Fibroblast of the conjunctiva (primary cell): Measurements from ENCODE around the gene DBP.
A peak's percentile ranks its signal among the peaks of the same experiment; 100 is the strongest.

ENCODE experiments used
- DNase-seq: peaks from one replicate; pipeline ENCODE4 v3.0.0-alpha.2; 2010; ENCODE audit warnings: low read depth

DBP gene

DNA sequence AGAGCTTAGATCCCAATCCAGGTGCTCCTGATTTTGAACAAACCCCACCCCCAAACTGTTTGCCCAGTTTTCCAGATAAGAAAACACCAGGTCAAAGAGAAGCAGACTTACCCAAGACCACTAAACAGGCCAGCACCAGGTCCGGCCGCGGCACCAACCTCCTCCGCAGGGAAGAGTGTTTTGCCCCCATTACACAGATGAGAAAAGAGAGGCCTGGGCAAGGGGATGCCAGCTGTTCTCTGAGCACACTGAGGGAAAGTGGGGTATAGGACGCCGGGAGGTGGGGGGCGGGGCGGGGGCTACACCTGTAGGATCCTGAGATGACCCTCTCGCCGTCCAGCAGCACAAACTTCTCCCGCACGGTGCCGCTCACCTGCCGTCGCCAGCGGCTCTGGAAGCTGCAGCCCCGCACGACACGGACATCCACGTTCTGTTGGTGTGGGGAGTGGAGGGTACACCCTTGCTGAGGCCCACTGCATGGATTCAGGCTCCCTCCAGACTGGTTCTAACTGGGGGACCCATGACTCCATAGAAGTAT lies 27.5 kb downstream of the DBP start:
- DNase-seq, result no peak

DNA sequence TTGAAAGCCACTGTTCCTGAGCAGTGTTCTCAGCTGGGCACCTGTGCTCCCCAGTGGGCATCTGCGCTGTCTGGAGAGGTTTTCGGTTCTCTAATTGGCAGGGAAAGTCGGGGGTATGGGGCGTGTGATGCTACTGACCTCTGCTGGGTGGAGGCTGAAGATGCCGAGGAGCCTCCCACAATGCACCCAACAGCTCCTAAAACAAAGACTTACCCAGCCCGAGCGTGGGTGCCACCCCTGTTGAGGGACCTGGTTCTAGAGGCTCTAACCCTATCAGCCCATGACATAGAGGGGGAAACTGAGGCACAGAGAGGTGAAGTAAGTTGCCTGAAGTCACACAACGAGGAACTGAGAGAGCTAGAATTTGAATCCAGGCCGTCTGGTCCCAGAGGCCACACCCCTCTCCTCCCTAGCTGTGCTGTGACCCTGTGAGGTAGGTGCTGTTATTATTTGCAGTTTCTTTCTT lies 28.3 kb downstream of the DBP start:
- no peak for DNase-seq

DNA sequence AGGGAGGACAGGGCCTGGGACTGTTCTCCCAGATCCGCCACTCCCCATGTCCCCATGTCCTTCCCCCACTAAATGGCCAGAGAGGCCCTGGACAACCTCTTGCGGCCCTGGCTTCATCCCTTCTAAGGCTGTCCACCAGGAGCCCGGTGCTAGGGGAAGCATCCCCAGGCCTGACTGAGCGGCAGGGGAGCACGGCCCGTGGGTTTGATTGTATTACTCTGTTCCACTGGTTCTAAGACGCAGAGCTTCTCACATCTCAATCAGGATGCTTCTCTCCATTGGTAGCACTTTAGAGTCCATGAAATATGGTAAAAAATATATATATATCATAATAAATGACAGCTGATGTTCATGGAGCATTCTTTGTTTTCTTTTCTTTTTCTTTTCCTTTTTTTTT lies 29.8 kb downstream of the DBP start:
- no peak for DNase-seq

DNA sequence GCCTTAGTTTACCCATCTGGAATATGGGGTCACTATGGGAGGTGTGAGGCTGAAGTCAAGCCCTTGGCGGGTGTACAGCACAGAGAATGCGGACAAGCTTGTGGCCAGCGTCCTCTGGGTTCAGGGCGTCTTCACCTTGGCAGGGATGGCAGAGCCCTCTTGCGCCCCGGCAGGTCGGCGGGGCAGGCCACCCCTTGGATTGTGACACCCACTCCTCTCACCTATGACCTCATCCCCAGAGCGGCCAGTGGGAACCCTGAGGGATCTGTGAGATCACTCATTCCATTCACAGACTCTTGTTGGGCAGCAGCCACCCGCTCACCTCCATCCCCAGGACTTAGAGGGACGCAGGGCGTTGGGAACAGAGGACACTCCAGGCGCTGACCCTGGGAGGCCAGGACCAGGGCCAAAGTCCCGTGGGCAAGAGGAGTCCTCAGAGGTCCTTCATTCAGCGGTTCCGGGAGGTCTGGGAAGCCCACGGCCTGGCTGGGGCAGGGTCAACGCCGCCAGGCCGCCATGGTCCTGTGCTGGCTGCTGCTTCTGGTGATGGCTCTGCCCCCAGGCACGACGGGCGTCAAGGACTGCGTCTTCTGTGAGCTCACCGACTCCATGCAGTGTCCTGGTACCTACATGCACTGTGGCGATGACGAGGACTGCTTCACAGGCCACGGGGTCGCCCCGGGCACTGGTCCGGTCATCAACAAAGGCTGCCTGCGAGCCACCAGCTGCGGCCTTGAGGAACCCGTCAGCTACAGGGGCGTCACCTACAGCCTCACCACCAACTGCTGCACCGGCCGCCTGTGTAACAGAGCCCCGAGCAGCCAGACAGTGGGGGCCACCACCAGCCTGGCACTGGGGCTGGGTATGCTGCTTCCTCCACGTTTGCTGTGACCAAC lies 30.5 kb downstream of the DBP start, which contains the start of gene SPACA4:
SPACA4 (plus strand) TSS at position 280 of the 896 bp plus-strand sequence; CDS start at position 517, 237 bp downstream.
- DNase-seq, result no peak

DNA sequence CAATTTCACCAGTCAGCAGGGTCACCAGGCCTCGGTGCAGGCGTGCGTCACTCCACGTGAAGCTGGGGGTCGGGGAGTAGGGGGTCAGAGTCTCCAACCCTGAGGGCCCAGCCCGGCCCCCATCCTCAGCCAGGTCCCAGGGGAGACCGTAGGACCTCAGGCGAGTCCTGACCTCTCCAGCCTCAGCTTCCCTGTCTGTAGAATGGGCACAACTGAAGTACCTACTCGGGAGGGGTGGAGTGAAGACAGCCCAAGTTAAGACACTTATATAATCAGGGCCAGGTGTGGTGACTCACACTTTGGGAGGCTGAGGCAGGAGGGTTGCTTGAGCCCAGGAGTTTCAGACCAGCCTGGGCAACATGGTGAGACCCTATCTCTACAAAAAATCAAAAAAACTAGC lies 33.3 kb downstream of the DBP start:
- no peak for DNase-seq

DNA sequence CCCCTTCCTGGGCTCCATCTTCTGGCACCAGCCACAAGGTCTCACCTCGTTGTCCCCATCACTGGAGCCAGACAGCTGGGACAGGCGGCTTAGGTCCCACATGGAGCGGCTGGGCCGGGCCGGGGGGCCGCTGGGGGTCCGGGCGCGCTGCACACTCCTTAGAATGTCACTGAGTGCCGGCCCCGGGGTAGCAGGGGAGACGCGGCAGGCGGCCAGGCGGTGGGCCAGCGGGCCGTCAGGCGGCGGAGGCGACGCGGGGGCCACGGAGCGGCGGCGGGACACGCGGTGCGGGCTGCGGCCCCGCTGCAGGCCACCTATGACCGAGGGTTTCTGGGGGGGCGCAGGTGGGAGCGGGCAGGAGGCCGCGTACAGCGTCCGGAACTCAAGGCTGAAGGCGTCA lies 33.7 kb downstream of the DBP start:
- no peak for DNase-seq

DNA sequence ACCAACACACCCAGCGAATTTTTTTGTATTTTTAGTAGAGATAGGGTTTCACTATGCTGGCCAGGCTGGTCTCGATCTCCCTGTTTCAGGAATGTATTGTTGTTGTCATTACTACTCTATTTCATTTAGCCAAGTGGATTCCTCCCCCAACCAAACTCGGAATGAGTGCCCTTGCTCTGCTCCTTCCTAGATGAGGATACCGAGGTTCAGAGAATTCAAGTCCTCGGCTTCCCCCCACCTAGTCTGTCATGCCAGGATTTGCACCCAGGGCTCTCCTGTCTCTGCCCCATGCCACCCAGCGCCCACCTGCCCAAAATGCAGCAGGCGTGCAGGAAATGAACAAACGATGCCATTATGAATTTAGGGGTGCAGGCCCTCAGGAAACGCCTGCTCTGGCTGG lies 34.2 kb downstream of the DBP start:
- DNase-seq, result no peak

DNA sequence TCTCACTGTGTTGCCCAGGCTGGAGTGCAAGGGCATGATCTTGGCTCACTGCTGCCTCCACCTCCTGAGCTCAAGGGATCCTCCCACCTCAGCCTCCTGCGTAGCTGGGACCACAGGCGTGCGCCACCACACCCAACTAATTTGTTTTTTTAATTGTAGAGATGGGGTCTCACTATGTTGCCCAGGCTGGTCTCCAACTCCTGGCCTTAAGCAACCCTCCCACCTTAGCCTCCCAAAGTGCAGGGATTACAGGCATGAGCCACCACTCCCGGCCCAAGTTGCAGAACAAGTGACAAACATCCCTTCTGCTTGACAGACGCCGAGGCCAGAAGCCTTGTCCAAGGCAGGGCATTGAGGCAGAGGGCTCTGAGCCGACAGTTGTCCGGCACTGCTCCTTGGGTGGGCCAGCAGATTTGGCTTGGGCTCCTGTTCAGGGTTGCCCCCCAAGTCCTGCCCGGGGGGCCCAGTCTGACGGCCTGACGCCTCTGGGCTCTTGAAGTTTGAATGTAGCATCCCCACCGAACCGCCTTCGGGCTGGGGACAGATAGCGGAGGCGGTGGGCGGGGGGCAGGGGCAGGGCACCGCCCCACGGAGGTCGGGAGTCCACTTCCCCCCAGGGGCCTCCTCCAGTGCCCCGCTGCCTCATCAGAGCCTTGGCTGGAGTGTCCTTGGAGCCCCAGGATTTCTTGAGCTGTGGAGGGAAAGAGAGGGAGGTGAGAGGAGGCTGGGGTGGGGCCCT lies 36.3 kb downstream of the DBP start:
- DNase-seq, result no peak

DNA sequence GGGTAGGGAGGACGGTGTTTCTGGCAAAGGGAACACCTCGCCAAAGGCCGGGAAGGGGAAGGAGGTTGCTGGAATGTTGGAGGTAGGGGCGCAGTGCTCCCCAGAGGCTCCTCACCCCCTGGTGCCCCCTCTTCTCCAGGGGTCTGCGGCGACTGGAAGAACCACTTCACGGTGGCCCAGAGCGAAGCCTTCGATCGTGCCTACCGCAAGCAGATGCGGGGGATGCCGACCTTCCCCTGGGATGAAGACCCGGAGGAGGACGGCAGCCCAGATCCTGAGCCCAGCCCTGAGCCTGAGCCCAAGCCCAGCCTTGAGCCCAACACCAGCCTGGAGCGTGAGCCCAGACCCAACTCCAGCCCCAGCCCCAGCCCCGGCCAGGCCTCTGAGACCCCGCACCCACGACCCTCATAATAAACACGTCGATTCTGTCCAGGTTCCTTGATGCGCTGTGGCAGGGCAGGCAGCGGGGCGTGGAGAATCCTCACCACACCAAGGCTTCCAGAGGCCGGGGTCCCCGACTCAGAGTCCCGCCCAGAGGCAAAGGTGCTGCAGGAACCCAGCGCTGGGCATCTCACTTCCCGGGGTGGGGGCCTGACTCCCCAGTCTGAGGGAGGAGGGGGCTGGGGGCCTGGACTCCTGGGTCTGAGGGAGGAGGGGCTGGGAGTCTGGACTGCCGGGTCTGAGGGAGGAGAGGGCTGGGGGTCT lies 38.0 kb downstream of the DBP start:
- DNase-seq, result no peak

DNA sequence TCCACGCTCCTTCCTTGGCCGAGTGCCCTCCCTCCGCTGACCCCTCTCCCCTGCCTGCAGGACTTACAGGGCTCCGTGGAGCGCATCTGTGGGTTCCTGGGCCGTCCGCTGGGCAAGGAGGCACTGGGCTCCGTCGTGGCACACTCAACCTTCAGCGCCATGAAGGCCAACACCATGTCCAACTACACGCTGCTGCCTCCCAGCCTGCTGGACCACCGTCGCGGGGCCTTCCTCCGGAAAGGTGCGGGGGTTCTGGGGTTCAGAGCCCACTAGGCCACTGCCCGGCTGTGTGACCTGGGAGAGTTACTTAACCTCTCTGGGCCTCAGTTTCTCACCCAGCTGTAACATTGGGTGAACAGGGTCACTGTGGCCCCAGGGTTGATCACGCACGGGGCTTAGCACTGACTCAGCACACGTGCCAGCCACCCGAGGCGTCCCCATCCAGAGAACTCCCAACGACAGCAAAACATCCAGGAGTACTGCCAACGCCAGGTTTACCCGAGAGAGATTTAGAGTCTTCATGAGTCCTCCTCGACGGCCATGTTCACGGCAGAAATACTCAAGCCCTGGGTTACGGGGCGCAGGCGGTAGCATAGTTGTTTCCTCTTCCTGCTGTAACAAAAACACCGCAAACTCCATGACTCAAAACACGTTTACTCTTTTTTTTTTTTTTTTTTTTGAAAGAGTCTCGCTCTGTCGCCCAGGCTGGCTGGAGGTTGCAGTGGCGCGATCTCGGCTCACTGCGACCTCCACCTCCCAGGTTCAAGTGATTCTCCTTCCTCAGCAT lies 40.3 kb downstream of the DBP start:
- no peak for DNase-seq

DNA sequence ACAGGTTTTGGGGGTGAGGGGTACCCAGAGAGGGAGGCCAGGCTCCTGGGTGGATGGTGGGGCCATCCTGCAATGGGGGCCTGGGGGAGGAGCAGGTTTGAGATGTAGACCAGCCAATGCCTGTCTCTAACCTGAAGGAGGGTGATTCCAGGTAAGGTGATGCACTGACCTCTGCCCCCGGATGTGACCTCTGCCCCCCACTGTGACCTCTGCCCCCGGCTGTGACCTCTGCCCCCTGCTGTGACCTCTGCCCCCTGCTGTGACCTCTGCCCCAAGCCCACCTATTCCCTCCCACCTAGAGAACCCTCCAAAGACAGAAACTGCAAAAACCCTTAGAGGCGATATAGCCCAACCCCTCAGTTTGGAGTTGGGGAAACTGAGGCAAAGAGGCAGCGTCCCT lies 40.9 kb downstream of the DBP start:
- no peak for DNase-seq

DNA sequence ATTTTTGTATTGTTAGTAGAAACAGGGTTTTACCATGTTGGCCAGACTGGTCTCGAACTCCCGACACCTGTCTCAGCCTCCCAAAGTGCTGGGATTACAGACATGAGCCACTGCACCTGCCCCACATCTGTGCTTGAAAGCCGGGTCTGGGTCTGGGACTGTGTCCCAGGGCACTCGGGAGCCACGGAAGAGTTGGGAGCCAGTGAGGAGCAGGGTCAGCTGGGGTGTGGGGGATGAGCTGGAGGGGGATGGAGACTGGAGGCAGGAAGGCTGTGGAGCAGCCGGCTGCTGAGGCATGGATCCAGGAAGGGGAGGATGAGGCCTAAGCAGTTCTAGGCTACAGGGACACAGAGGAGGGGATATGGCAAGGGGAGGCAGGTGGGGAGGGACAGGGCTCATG lies 41.3 kb downstream of the DBP start:
- no peak for DNase-seq

DNA sequence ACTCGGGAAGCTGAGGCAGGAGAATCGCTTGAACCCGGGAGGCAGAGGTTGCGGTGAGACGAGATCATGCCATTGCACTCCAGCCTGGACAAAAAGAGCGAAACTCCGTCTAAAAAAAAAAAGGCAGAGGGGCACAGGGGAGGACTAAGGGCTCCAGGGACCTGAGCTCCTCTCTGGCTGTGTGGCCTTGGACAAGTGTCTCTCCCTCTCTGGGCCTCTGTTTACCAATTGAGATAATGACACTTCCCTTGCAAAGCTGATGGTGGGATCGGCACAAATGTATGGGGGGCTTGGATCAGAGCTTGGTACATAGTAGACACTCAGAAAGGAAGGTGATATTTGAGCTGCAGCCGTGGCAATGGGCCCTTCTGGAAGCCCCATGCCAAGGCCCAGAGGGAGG lies 42.0 kb downstream of the DBP start:
- no peak for DNase-seq

DNA sequence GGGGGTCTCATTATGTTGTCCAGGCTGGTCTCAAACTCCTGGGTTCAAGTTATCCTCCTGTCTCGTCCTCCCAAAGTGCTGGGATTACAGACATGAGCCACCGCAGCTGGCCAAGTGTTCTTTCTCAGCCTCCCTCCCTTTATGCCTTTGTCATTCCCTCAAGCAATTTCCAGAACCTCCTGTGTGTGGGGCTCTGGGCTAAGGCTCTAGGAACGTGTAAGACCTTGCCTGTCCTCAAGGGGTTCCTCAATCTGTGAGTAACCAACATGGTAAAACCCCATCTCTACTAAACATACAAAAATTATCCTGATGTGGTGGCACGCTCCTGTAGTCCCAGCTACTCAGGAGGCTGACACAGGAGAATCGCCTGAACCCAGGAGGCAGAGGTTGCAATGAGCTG lies 46.2 kb downstream of the DBP start:
- DNase-seq, result no peak

DNA sequence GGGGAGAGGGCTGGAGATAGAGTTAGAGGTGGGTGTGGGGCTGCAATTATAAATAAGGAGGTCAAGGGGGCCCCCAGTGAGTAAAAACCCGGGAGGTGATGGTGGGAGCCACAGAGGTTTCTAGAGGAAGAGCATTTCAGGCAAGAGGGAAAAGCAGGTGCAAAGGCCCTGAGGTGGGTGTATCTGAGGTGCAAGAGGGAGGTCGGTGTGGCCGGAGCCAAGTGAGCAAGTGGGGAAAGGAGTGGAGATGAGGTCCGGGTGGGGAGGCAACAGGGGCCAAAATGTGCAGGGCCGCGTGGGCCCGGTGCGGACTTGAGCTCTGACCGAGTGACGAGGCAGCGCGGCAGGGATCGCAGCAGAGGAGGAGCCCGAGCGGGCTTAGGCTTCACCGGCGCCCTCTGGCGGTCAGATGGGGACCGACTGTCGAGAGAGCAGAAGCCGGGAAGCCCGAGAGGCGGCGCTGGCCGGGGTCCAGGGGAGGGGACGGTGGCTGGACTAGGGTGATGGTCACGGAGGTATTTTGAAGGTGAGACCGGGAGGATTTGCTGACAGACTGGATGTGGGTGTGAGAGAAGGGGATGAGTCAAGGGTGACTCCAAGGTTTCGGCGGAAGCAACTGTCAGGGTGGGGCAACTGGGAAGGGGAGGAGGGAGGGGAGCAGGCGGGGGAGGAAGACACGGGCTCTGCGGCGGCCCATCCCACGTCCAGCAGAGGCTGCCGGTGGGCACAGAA lies 48.3 kb downstream of the DBP start:
- peak; percentile 65 for DNase-seq

DNA sequence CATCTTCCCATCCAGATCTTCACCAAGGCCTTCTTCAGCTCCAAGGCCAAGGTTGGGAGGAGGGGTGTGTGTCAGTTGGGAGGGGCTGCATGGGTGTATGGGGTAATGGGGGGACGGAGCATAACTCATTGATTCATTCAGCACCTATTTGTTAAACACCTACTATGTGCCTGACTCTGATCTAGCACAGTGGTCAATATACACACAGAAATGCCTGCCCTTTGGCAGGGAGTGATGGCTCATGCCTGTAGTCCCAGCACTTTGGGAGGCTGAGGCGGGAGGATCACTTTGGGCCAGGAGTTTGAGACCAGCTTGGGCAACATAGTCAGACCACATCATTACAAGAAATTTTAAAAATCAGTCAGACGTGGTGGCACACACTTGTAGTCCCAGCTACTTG lies 49.8 kb downstream of the DBP start:
- no peak for DNase-seq

DNA sequence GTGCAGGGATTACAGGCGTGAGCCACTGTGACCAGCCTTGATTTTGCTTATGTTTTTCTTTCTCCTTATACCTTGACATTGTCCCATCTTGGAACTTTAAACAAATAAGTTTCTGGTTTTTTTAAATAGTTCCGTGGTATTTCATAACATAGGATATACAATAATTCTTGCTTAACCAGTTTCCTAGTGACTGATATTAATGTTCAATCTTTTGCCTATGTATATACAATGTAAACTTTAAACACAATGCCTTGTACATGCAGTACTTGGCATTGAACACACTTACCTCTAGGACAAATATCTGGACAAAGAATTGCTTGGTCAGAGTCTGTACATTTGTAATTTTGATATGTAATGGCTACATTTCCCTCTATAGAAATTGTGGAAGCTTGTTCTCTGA lies 55.0 kb downstream of the DBP start:
- DNase-seq, result no peak
